Subcutaneous abdominal adipose tissue (tissue), 5 donors: ENCODE results near the gene PLA2G5.

ENCODE experiments used
- H3K27ac ChIP-seq: one replicate; pipeline ENCODE4 v1.7.0; 2013; ENCODE audit warnings: low read depth, mild to moderate bottlenecking, inconsistent platforms, low read length, moderate library complexity
- H3K27me3 ChIP-seq, 5 donors: one replicate each; pipeline ENCODE4 v1.7.0; 2013; ENCODE audit warnings: low read length in 5 of 5, inconsistent platforms in 1 of 5; ENCODE audit not compliant: control insufficient read depth in 5 of 5, insufficient read depth in 4 of 5
- H3K36me3 ChIP-seq, 5 donors: one replicate each; pipeline ENCODE4 v1.7.0; 2013; ENCODE audit warnings: low read length in 5 of 5; ENCODE audit not compliant: control insufficient read depth in 5 of 5, insufficient read depth in 5 of 5
- H3K4me1 ChIP-seq, 5 donors: one replicate each; pipeline ENCODE4 v1.7.0; 2013; ENCODE audit warnings: low read length in 5 of 5, mild to moderate bottlenecking in 3 of 5, moderate library complexity in 1 of 5; ENCODE audit not compliant: control insufficient read depth in 5 of 5, insufficient read depth in 5 of 5
- H3K4me3 ChIP-seq, 5 donors: one replicate each; pipeline ENCODE4 v1.7.0; 2013; ENCODE audit warnings: low read length in 5 of 5, low read depth in 1 of 5
- H3K9ac ChIP-seq, 5 donors: one replicate each; pipeline ENCODE4 v1.7.0; 2013; ENCODE audit warnings: low read length in 5 of 5, mild to moderate bottlenecking in 4 of 5, moderate library complexity in 3 of 5
- H3K9me3 ChIP-seq, 5 donors: one replicate each; pipeline ENCODE4 v1.7.0; 2013; ENCODE audit warnings: low read length in 5 of 5; ENCODE audit not compliant: control insufficient read depth in 5 of 5
- donor health status: healthy.
- donor health status: healthy.
- donor health status: healthy.
- donor health status: healthy.
- donor health status: healthy.

Gene PLA2G5

DNA sequence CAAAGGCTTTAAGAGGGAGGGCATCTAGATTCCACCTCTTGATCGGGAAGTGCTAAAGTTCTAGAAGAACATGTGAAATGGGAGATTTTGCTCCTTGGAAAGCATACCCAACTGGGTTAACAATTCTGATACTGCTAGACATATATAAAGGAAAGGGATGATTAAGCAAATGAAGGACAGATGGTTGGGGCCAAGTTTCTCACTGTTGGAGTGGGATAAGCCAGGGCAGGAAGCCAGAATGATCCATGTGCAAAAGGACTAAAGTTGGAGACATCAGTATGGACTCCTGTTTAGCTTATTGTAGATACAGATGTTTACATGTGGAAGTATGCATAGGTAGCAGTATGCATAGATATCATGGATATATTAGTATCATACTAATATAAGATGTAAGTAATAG lies 16.8 kb downstream of the PLA2G5 start:
- Histone ChIP-seq H3K9me3 (no peaks in the 10 kb centered on the region), H3K27me3 (peaks cover 0 to 3% (median 0%) of the 10 kb centered on the region in 5 donors), H3K4me3 (no peak overlapping the region), H3K36me3 (no peaks in the 10 kb centered on the region), H3K4me1 (peaks cover 0 to 17% (median 0%) of the 10 kb centered on the region in 5 donors), H3K9ac (no peak overlapping the region), H3K27ac (no peak overlapping the region)

DNA sequence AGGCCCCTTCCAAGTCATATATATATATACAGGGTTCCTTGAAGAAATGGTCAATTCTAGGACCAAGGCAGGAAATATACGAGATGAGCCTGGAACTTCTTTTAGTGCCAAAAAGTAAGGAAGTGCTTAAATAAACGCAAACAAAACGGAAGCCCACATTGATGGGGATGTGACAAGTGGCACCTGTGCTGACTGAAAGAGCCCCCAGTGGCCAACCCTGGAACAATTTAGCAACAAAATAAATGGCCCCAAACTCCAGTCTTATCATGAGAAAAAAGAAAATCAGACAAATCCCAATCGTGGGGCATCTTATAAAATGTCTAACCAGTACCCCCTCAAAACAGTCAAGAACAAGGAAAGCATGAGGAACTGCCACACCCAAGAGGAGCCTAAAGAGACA lies 17.7 kb downstream of the PLA2G5 start:
- Histone ChIP-seq H3K36me3 (no peaks in the 10 kb centered on the region), H3K9ac (no peak overlapping the region), H3K4me3 (no peak overlapping the region), H3K27me3 (peaks cover 0 to 3% (median 0%) of the 10 kb centered on the region in 5 donors), H3K27ac (no peak overlapping the region), H3K9me3 (no peaks in the 10 kb centered on the region), H3K4me1 (peaks cover 0 to 12% (median 0%) of the 10 kb centered on the region in 5 donors)

DNA sequence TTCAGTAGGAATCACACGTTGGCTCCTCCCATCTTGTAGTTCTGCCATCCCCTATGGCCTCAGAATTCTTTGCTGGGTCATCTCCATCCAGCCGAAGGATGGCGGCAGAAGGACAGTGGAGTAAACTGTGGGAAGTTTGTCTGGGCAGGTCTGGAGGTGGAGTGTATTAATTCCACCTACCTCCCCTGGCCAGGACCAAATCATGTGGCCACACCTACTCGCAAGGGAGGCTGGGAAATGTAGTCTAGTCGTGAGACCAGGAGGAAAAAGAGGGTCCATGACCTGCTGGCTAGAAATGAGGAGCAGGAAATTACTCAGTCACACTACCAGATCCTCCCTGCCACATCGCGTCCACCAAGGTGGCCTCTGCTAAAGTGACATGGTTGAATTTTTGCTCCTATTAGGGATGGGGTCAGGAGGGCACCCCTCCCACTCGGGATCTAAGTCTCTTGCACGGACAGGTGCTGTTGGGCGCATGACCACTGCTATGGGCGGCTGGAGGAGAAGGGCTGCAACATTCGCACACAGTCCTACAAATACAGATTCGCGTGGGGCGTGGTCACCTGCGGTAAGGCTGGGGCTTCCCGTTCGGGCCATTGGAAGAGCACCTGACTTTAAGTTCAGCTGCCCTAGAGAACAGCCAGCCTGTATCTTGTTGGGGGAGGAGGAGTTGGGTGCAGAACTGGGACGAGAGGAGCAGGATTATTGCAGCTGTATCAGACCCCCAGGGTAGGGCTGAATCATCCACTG lies 19.5 kb downstream of the PLA2G5 start:
- Histone ChIP-seq H3K27ac (no peak overlapping the region), H3K4me3 (no peak overlapping the region), H3K36me3 (no peaks in the 10 kb centered on the region), H3K27me3 (no peaks in the 10 kb centered on the region), H3K9me3 (no peaks in the 10 kb centered on the region), H3K4me1 (peaks cover 6 to 16% (median 15%) of the 10 kb centered on the region in 5 donors), H3K9ac (no peak overlapping the region)

DNA sequence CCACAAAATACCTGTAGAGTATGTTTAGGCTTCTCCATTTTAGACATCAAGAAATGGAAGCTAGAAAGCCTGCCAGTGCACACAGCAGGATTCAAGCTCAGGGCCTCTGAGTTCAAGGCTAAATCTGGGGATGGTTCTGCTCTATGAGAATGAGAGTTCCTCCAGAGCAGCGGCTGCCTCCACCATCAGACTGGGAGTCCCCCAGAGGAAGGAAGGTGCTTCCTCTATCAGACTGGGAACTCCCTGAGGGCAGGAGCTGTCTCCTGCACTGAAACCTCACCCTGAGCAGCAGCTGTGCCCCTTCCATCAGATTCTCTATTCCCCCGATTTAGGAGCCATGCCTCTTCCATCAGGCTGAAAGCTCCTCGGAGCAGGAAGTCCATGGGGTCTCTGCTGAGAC lies 20.1 kb downstream of the PLA2G5 start:
- Histone ChIP-seq H3K36me3 (no peaks in the 10 kb centered on the region), H3K27me3 (no peaks in the 10 kb centered on the region), H3K9ac (no peak overlapping the region), H3K27ac (no peak overlapping the region), H3K4me3 (no peak overlapping the region), H3K9me3 (no peaks in the 10 kb centered on the region), H3K4me1 (peaks cover 6 to 22% (median 17%) of the 10 kb centered on the region in 5 donors)

DNA sequence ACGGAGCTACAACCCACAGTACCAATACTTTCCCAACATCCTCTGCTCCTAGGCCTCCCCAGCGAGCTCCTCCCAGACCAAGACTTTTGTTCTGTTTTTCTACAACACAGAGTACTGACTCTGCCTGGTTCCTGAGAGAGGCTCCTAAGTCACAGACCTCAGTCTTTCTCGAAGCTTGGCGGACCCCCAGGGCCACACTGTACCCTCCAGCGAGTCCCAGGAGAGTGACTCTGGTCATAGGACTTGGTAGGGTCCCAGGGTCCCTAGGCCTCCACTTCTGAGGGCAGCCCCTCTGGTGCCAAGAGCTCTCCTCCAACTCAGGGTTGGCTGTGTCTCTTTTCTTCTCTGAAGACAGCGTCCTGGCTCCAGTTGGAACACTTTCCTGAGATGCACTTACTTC lies 20.6 kb downstream of the PLA2G5 start:
- H3K4me3 ChIP-seq, result no peak overlapping the region
- H3K27ac ChIP-seq, result no peak overlapping the region
- no peaks in the 10 kb centered on the region for H3K9me3 ChIP-seq
- H3K27me3 ChIP-seq, result no peaks in the 10 kb centered on the region
- no peak overlapping the region for H3K9ac ChIP-seq
- H3K36me3 ChIP-seq, result no peaks in the 10 kb centered on the region
- peaks cover 6 to 26% (median 19%) of the 10 kb centered on the region in 5 donors for H3K4me1 ChIP-seq

DNA sequence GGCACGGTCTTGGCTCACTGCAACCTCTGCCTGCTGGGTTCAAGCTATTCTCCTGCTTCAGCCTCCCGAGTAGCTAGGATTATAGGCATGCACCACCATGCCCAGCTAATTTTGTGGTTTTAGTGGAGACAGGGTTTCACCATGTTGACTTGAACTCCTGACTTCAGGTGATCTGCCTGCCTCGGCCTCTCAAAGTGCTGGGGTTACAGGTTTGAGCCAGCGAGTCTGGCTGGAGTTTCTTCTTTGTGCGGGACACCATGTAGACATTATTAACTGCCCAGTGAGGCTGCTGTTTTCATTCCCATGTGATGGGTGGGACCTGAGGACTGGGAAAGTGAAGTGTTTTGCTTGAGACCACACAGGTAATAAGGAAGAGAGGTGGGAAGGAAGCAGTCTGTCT lies 23.3 kb downstream of the PLA2G5 start:
- no peak overlapping the region for H3K27ac ChIP-seq
- peaks cover 6 to 35% (median 25%) of the 10 kb centered on the region in 5 donors for H3K4me1 ChIP-seq
- H3K9me3 ChIP-seq, result peaks cover 0 to 8% (median 5%) of the 10 kb centered on the region in 5 donors

DNA sequence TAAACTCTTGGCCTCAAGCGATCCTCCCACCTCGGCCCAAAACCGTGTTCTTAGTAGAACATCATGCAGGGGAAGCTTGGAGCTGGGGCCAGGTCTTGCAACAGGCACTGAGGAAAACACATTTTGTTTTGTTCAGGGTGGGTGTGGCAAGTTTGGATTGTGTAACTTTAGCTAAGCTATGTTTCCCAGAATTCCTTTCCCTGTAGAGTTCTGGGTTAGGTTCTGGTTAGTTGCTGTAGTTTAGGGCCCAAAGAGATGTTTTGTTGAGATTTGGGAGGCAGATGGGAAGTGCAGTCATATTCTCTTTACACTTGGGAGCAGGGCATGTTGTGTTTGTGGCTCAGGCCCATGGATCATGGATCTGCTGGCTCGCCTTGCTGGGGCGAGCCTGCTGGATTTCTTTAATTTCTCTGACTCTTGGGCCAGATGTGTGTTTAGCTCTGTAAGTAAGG lies 24.0 kb downstream of the PLA2G5 start:
- Histone ChIP-seq H3K4me3 (no peak overlapping the region), H3K27me3 (no peaks in the 10 kb centered on the region), H3K9me3 (peaks cover 0 to 8% (median 5%) of the 10 kb centered on the region in 5 donors)

More for the DNA sequence above, 23.3 kb downstream of the PLA2G5 start:
- no peaks in the 10 kb centered on the region for H3K27me3 ChIP-seq
- no peak overlapping the region for H3K9ac ChIP-seq
- H3K36me3 ChIP-seq, result no peaks in the 10 kb centered on the region
- no peak overlapping the region for H3K4me3 ChIP-seq

DNA sequence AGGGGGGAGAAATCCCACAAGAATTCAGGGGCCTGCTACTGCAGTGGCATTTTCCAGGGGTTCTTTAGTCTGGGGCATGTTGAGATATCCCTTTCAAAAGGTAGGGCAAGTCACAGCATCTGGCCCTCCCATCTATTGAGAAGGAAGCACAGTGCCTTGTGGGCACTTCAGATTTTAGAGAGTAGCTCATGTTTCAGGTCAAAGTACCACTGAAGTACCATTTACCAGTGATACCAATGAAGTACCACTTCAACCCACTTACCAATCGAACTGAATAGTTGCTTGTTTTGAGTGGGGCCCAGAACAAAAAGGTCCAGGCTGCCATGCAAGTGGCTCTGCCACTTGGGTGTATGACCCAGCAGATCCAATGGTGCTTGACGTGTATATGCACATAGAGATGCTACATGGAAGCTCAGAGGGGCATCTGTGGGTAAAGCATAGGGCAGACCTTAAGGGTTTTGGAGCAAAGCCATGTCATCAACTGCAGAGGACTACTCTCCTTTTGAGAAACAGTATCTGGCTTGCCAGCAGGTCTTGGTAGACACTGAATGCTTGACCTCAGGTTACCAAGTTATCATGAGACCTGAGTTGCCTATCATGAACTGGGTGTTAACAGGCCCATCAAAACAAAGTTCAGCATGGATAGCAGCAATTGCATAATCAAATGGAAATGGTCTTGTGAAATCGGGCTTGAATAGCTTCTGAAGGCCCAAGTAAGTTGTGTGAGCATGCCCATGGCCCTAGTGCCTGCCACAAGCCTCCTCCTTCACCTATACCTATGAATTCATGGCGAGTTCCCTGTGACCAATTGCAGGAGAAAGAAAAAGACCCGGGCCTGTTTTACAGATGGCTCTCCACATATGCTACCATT lies 25.8 kb downstream of the PLA2G5 start:
- no peak overlapping the region for H3K27ac ChIP-seq
- peaks cover 6 to 33% (median 25%) of the 10 kb centered on the region in 5 donors for H3K4me1 ChIP-seq

More for the DNA sequence above, 24.0 kb downstream of the PLA2G5 start:
- peaks cover 6 to 35% (median 25%) of the 10 kb centered on the region in 5 donors for H3K4me1 ChIP-seq
- H3K9ac ChIP-seq, result peak overlapping the region in 1 of 5 donors; percentile 8
- H3K36me3 ChIP-seq, result no peaks in the 10 kb centered on the region
- peak overlapping the region; percentile 63 for H3K27ac ChIP-seq

DNA sequence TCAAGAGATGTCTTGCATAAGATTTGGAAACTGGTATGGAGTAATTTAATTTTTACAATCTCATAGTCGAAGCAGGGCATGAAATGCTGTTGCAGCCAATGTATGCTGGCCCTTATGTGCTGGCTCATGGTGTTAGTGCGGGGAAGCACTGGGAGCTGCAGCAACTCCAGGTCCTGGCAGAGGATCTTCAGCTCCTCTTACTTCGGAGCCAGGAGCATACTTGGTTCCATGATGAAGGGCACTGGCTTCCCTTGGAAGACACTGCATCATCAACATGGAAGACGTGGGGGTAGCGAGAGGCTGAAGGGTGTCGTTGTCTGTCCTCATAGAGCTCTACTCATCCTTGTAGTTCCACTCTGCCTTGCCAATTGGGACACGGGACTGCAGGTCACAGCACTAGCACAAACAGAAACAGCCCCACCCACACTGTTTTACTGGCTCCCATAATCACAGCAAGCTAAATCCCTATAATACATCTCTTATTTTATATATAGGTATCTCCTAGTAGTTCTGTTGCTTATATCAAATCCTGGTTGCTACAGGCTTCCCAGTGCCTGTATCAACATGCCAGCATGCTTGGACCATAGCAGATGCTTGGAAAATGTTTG lies 26.9 kb downstream of the PLA2G5 start:
- Histone ChIP-seq H3K4me3 (no peak overlapping the region), H3K27me3 (peaks cover 0 to 6% (median 0%) of the 10 kb centered on the region in 5 donors), H3K9ac (no peak overlapping the region), H3K36me3 (no peaks in the 10 kb centered on the region), H3K4me1 (peaks cover 6 to 32% (median 25%) of the 10 kb centered on the region in 5 donors), H3K27ac (no peak overlapping the region), H3K9me3 (peaks cover 0 to 8% (median 5%) of the 10 kb centered on the region in 5 donors)

More for the DNA sequence above, 25.8 kb downstream of the PLA2G5 start:
- Histone ChIP-seq H3K9me3 (peaks cover 0 to 8% (median 5%) of the 10 kb centered on the region in 5 donors), H3K4me3 (no peak overlapping the region), H3K9ac (no peak overlapping the region), H3K27me3 (peaks cover 0 to 6% (median 0%) of the 10 kb centered on the region in 5 donors), H3K36me3 (no peaks in the 10 kb centered on the region)
